Gastrocnemius medialis (tissue), 4 donors: ENCODE results near the gene MICU1.

Experiments used
- CTCF ChIP-seq, 5 experiments: fragments of 450-650 bp in 3 of 5; fragments of 200-600 bp in 2 of 5; sonication (generic) in 2 of 5; IDR thresholded peaks in 4 of 5; conservative IDR thresholded peaks in 1 of 5; 1 replicate in 4 of 5; 2 replicates in 1 of 5; pipeline ENCODE4 v1.5.1; 2016 to 2019; ENCODE audit warnings: antibody characterized with exemption in 5 of 5, mild to moderate bottlenecking in 3 of 5, moderate library complexity in 3 of 5
- POLR2A ChIP-seq, 2 donors: fragments of 450-650 bp; IDR thresholded peaks; one replicate each; pipeline ENCODE4 v1.6.1; 2017; ENCODE audit warnings: antibody characterized with exemption in 2 of 2, mild to moderate bottlenecking in 2 of 2, moderate library complexity in 2 of 2

GRCh38 chr10:72379062-72379461, 246.8 kb downstream of the MICU1 start:
- TF ChIP-seq CTCF (IDR thresholded peaks at IDR 0.05 in 4 of 5, conservative IDR thresholded peaks at IDR 0.05 in 1 of 5): no peak
- TF ChIP-seq POLR2A (IDR thresholded peaks at IDR 0.05): no peak
